ENCODE data around the gene STAB2.
A peak's percentile ranks its signal among the peaks of the same experiment; 100 is the strongest.
"Not testable (repeated sequence)": the region's sequence is repeated elsewhere in the genome, so short reads cannot be mapped to it uniquely, and the experiment has no call there.

Gene STAB2

GRCh38 chr12:103640831-103641230 lies 53.8 kb downstream of the STAB2 start:
- H3K4me3 ChIP-seq (ENCODE audit: low read length) = no peak overlapping the region
- no peak for DNase-seq (ENCODE audit: low read depth)
- TF ChIP-seq, protein P1, sequence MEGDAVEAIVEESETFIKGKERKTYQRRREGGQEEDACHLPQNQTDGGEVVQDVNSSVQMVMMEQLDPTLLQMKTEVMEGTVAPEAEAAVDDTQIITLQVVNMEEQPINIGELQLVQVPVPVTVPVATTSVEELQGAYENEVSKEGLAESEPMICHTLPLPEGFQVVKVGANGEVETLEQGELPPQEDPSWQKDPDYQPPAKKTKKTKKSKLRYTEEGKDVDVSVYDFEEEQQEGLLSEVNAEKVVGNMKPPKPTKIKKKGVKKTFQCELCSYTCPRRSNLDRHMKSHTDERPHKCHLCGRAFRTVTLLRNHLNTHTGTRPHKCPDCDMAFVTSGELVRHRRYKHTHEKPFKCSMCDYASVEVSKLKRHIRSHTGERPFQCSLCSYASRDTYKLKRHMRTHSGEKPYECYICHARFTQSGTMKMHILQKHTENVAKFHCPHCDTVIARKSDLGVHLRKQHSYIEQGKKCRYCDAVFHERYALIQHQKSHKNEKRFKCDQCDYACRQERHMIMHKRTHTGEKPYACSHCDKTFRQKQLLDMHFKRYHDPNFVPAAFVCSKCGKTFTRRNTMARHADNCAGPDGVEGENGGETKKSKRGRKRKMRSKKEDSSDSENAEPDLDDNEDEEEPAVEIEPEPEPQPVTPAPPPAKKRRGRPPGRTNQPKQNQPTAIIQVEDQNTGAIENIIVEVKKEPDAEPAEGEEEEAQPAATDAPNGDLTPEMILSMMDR (conservative IDR thresholded peaks at IDR 0.05; ENCODE audit: low read length) = no peak

GRCh38 chr12:103642240-103642864 lies 55.3 kb downstream of the STAB2 start:
- H3K4me3 ChIP-seq (ENCODE audit: low read length) = no peak overlapping the region
- no peak for DNase-seq (ENCODE audit: low read depth)
- TF ChIP-seq, protein P1 (conservative IDR thresholded peaks at IDR 0.05; ENCODE audit: low read length) = no peak

DNA sequence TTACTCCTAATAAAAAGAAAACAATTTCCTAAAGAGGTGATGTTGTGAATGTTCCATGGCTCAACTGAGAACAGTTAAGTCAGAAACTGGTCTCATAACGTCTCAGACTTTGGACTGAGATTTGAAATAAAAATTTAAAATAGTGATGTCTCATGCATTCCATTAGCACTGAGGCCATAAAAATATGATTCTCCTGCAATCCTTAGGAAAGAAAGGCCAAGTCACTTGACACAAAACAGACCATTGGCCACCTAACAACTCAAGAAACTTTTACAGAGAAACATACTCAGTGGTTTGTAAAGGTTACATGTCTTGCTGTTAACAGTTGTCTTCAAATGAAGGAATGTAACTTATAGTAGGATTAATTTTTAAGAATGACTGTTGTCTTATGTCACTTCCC lies 58.1 kb downstream of the STAB2 start:
- TF ChIP-seq, protein P1 (conservative IDR thresholded peaks at IDR 0.05; ENCODE audit: low read length) = no peak
- H3K4me3 ChIP-seq (ENCODE audit: low read length) = no peak overlapping the region
- peak; percentile 24 for DNase-seq (ENCODE audit: low read depth)

DNA sequence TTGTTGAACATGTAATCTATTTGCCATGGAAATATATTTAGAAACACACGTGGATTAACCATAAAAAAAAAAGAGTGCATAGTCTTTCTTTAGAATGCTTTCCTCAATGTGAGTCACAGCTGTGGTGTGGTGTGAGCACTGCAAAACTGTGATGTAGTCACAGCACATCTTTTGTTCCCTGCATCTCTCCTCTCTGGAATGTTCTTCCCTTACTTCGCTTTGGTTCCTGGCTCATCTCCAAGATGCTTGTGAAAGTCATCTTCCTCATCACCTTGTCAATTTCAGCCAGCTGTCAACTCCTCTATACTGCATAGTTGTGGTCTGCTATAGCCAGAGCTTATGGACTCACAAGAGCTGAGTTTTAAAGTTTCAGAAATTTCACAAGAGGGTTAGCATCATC lies 60.2 kb downstream of the STAB2 start:
- peak; percentile 72 for DNase-seq (ENCODE audit: low read depth)
- no peak overlapping the region for H3K4me3 ChIP-seq (ENCODE audit: low read length)
- TF ChIP-seq, protein P1 (conservative IDR thresholded peaks at IDR 0.05; ENCODE audit: low read length) = no peak

- no peak for DNase-seq (ENCODE audit: low read depth)
- H3K4me3 ChIP-seq (ENCODE audit: low read length) = no peak overlapping the region
- TF ChIP-seq, protein P1 (conservative IDR thresholded peaks at IDR 0.05; ENCODE audit: low read length) = no peak
Observed at GRCh38 chr12:103652808-103653207, 65.7 kb downstream of the STAB2 start.

GRCh38 chr12:103653568-103654173 lies 66.6 kb downstream of the STAB2 start:
- DNase-seq (ENCODE audit: low read depth); H3K4me3 ChIP-seq (ENCODE audit: low read length): not testable (repeated sequence)

DNA sequence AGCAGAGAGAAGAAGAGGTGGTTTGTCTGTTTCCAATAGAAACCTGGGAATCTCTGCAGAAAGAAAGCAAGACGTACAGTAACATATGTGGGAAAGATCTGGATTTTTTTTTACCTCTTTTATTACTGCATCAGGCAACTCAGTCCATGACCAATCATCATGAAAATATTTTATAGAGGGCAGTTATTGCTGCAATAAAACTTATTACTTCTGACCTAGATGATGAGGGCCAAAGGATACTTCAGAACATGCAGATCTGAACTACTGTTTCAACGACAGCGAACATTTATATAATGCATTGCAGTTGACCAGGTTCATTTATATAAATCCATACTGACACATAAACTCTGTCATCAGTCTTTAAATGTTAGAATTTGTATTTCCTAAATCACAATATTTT lies 67.7 kb downstream of the STAB2 start:
- TF ChIP-seq, protein P1 (conservative IDR thresholded peaks at IDR 0.05; ENCODE audit: low read length) = no peak
- DNase-seq (ENCODE audit: low read depth) = no peak
- H3K4me3 ChIP-seq (ENCODE audit: low read length) = no peak overlapping the region
